Esophagus muscularis mucosa (tissue), 4 donors: ENCODE results near the gene LRRK1. TPM values are rescaled to one million over a fixed set of nuclear protein-coding genes. Genes with fewer than 3 reads are reported as not detected.

Experiments
- DNase-seq: peaks from one replicate; pipeline ENCODE4 v3.0.0-alpha.2; 2017; ENCODE audit errors: extremely low spot score
- H3K27ac ChIP-seq, 4 donors: fragments of 200-600 bp; sonication (generic); replicated peaks in 1 of 4; 1 replicate in 3 of 4; 2 replicates in 1 of 4; pipeline ENCODE4 v1.5.1; 2016 to 2019; ENCODE audit warnings: mild to moderate bottlenecking in 1 of 4
- H3K27me3 ChIP-seq, 4 donors: fragments of 200-600 bp; sonication (generic); one replicate each; pipeline versions ENCODE4 v1.5.1 to v1.6.0; 2016 to 2019
- H3K36me3 ChIP-seq, 4 donors: fragments of 200-600 bp; sonication (generic); one replicate each; pipeline ENCODE4 v1.5.1; 2016 to 2019
- H3K4me1 ChIP-seq, 4 donors: fragments of 200-600 bp; sonication (generic); one replicate each; pipeline ENCODE4 v1.5.1; 2016 to 2019
- H3K4me3 ChIP-seq, 4 donors: fragments of 200-600 bp; sonication (generic); 1 replicate in 2 of 4; 2 replicates in 2 of 4; pipeline ENCODE4 v1.5.1; 2016 to 2019; ENCODE audit warnings: mild to moderate bottlenecking in 4 of 4, moderate library complexity in 1 of 4
- H3K9me3 ChIP-seq, 4 donors: fragments of 200-600 bp; sonication (generic); 1 replicate in 3 of 4; 2 replicates in 1 of 4; pipeline ENCODE4 v1.5.1; 2016 to 2019
- CTCF ChIP-seq, 3 experiments: fragments of 200-600 bp in 2 of 3; fragments of 450-650 bp in 1 of 3; sonication (generic) in 2 of 3; IDR thresholded peaks; one replicate each; pipeline ENCODE4 v1.5.1; 2017 to 2019; ENCODE audit warnings: antibody characterized with exemption in 3 of 3, mild to moderate bottlenecking in 2 of 3, moderate library complexity in 1 of 3
- EP300 ChIP-seq: sonication (generic); formaldehyde crosslinking; IDR thresholded peaks from one replicate; pipeline ENCODE4 v1.6.1; 2017; ENCODE audit warnings: antibody characterized with exemption
- POLR2A ChIP-seq: fragments of 450-650 bp; IDR thresholded peaks from one replicate; pipeline ENCODE4 v1.6.1; 2017; ENCODE audit warnings: antibody characterized with exemption, moderate library complexity, mild to moderate bottlenecking, low read depth
- POLR2AphosphoS5 ChIP-seq, 2 donors: sonication (generic); formaldehyde crosslinking; IDR thresholded peaks; one replicate each; pipeline ENCODE4 v1.6.1; 2017; ENCODE audit warnings: antibody characterized with exemption in 2 of 2
- whole genome bisulfite sequencing: methylation state at CpG from one replicate; pipeline ENCODE4 v1.1.5; 2018; 5-methylcytosine and 5-hydroxymethylcytosine counted together
- intact Hi-C: fragments of 100-400 bp; cut with DNase I; formaldehyde crosslinking; loops from one replicate; pipeline ENCODE4 v1.15.1; 2023
- total RNA-seq, 4 donors: library from RNA; depleted of rRNA; stranded (reverse); fragments of >200 nt; gene quantifications; one replicate each; pipeline versions ENCODE4 v1.1.0 to v1.2.1, GENCODE V29; 2016

LRRK1 gene
- total RNA-seq, 4 donors from 2014 or later: 11.3 to 18.0 (median 15.4) TPM

GRCh38 chr15:101046826-101047225 is 127.7 kb downstream of the LRRK1 start:
- DNase-seq: peak; percentile 21
- H3K27me3 ChIP-seq: no peaks in the 10 kb centered on the region
- peaks cover 0 to 7% (median 2%) of the 10 kb centered on the region in 4 donors for H3K4me1 ChIP-seq
- TF ChIP-seq EP300 (no peak), POLR2AphosphoS5 (IDR thresholded peaks at IDR 0.05) (no peak), CTCF (IDR thresholded peaks at IDR 0.05) (no peak), POLR2A (no peak)
- intact Hi-C loops: no loop called here
- H3K27ac ChIP-seq: no peak overlapping the region
- 92% methylated on average over 4 of the region's 7 CpGs for WGBS
- H3K4me3 ChIP-seq: no peak overlapping the region
- H3K9me3 ChIP-seq: no peaks in the 10 kb centered on the region
- H3K36me3 ChIP-seq: peaks cover 0 to 55% (median 21%) of the 10 kb centered on the region in 4 donors

GRCh38 chr15:101047301-101047781 is 128.2 kb downstream of the LRRK1 start:
- Histone ChIP-seq H3K27me3 (no peaks in the 10 kb centered on the region), H3K4me1 (peaks cover 0 to 7% (median 2%) of the 10 kb centered on the region in 4 donors), H3K27ac (no peak overlapping the region), H3K9me3 (no peaks in the 10 kb centered on the region), H3K4me3 (no peak overlapping the region), H3K36me3 (peaks cover 0 to 59% (median 25%) of the 10 kb centered on the region in 4 donors)
- peak; percentile 47 for DNase-seq
- 86% methylated on average over 22 of the region's 22 CpGs for WGBS
- TF ChIP-seq POLR2AphosphoS5 (IDR thresholded peaks at IDR 0.05): no peak
- no peak for TF ChIP-seq EP300
- TF ChIP-seq CTCF (IDR thresholded peaks at IDR 0.05): no peak
- no peak for TF ChIP-seq POLR2A
- intact Hi-C loops: no loop called here

- Histone ChIP-seq H3K4me1 (peaks cover 0 to 7% (median 2%) of the 10 kb centered on the region in 4 donors), H3K4me3 (no peak overlapping the region), H3K36me3 (peaks cover 0 to 59% (median 30%) of the 10 kb centered on the region in 4 donors), H3K27ac (no peak overlapping the region), H3K27me3 (no peaks in the 10 kb centered on the region), H3K9me3 (no peaks in the 10 kb centered on the region)
- intact Hi-C loops: no loop called here
- peak; percentile 86 for DNase-seq
- WGBS: 78% methylated on average over 7 of the region's 7 CpGs
- TF ChIP-seq POLR2A: no peak
Observed at GRCh38 chr15:101048176-101048575, 129.0 kb downstream of the LRRK1 start.

- intact Hi-C loops: no loop called here
- H3K4me1 ChIP-seq: peaks cover 0 to 7% (median 2%) of the 10 kb centered on the region in 4 donors
- peaks cover 0 to 63% (median 34%) of the 10 kb centered on the region in 4 donors for H3K36me3 ChIP-seq
- TF ChIP-seq POLR2A (no peak), EP300 (no peak), CTCF (IDR thresholded peaks at IDR 0.05) (no peak), POLR2AphosphoS5 (IDR thresholded peaks at IDR 0.05) (no peak)
- DNase-seq: peak; percentile 82
- H3K27ac ChIP-seq: no peak overlapping the region
- H3K9me3 ChIP-seq: no peaks in the 10 kb centered on the region
- no peaks in the 10 kb centered on the region for H3K27me3 ChIP-seq
- no peak overlapping the region for H3K4me3 ChIP-seq
- WGBS: 85% methylated on average over 4 of the region's 13 CpGs
Observed at GRCh38 chr15:101048581-101049030, 129.4 kb downstream of the LRRK1 start.

- 89% methylated on average over 10 of the region's 11 CpGs for WGBS
- H3K36me3 ChIP-seq: peaks cover 0 to 64% (median 38%) of the 10 kb centered on the region in 4 donors
- H3K4me1 ChIP-seq: peaks cover 0 to 7% (median 2%) of the 10 kb centered on the region in 4 donors
- no peaks in the 10 kb centered on the region for H3K9me3 ChIP-seq
- H3K4me3 ChIP-seq: no peak overlapping the region
- H3K27me3 ChIP-seq: no peaks in the 10 kb centered on the region
- H3K27ac ChIP-seq: no peak overlapping the region
- peak; percentile 53 for DNase-seq
- TF ChIP-seq CTCF (IDR thresholded peaks at IDR 0.05) (no peak), EP300 (no peak), POLR2A (no peak)
- intact Hi-C loops: no loop called here
Observed at GRCh38 chr15:101049282-101049681, 130.1 kb downstream of the LRRK1 start.
